ENCODE data around the gene SUN3. TPM values are rescaled to one million over a fixed set of nuclear protein-coding genes. Genes with fewer than 3 reads are reported as not detected.

SUN3 gene
- total RNA-seq, 1 experiment from 2014 or later: not detected

DNA sequence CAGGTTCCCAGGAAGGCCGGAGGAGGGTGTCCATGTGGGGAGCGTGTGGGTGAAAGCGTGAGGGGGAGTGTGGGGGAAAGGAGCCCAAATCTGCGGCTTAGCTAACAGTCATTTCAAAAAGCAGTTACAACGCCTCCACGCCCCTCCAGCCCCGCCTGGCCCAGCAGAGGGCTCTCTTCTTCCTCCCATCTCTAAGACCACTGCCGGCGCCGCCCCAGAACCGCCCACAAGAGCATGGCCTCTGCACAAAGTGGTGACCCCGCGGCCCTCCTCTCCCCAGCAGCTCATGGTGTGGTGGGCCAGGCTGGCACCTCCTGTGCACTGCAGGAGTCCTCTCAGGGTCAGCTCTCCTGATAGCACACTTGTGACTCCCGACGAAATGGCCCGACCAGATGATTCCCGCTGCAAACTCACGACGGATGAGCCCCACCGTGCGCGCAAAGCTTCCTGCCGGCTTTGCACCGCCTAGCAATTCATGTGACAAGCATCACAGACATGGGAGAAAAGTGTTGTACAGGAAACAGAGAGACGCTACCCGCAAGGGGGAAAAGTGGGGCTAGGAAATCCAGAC, 37.1 kb downstream of the SUN3 start (continued):
- TF ChIP-seq, protein P1, sequence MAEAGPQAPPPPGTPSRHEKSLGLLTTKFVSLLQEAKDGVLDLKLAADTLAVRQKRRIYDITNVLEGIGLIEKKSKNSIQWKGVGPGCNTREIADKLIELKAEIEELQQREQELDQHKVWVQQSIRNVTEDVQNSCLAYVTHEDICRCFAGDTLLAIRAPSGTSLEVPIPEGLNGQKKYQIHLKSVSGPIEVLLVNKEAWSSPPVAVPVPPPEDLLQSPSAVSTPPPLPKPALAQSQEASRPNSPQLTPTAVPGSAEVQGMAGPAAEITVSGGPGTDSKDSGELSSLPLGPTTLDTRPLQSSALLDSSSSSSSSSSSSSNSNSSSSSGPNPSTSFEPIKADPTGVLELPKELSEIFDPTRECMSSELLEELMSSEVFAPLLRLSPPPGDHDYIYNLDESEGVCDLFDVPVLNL (CRISPR knock-in tag; IDR thresholded peaks at IDR 0.05; ENCODE audit: borderline replicate concordance, low read depth): no peak
- TF ChIP-seq ARID4B (CRISPR knock-in tag; IDR thresholded peaks at IDR 0.05; ENCODE audit: borderline replicate concordance) (no peak; the same call in 1 of the 2 replicates), SMAD4 (CRISPR knock-in tag; IDR thresholded peaks at IDR 0.05) (no peak), NFYB (CRISPR knock-in tag; conservative IDR thresholded peaks at IDR 0.05; ENCODE audit: low read depth) (no peak), NR2C2 (CRISPR knock-in tag; IDR thresholded peaks at IDR 0.05) (no peak), ATF3 (CRISPR knock-in tag; conservative IDR thresholded peaks at IDR 0.05) (no peak), CTCF (IDR thresholded peaks at IDR 0.05) (no peak), ZNF416 (CRISPR knock-in tag; IDR thresholded peaks at IDR 0.05) (no peak), ESRRA (CRISPR knock-in tag; IDR thresholded peaks at IDR 0.05; ENCODE audit: borderline replicate concordance) (no peak), SOX15 (CRISPR knock-in tag; IDR thresholded peaks at IDR 0.05) (no peak), RORB (CRISPR knock-in tag; IDR thresholded peaks at IDR 0.05) (no peak), USF1 (CRISPR knock-in tag; IDR thresholded peaks at IDR 0.05) (no peak), ZNF423 (CRISPR knock-in tag; IDR thresholded peaks at IDR 0.05) (peak; percentile 87)
- TF ChIP-seq, protein P2, sequence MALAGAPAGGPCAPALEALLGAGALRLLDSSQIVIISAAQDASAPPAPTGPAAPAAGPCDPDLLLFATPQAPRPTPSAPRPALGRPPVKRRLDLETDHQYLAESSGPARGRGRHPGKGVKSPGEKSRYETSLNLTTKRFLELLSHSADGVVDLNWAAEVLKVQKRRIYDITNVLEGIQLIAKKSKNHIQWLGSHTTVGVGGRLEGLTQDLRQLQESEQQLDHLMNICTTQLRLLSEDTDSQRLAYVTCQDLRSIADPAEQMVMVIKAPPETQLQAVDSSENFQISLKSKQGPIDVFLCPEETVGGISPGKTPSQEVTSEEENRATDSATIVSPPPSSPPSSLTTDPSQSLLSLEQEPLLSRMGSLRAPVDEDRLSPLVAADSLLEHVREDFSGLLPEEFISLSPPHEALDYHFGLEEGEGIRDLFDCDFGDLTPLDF (CRISPR knock-in tag; IDR thresholded peaks at IDR 0.05): no peak
- TF ChIP-seq, protein P3, sequence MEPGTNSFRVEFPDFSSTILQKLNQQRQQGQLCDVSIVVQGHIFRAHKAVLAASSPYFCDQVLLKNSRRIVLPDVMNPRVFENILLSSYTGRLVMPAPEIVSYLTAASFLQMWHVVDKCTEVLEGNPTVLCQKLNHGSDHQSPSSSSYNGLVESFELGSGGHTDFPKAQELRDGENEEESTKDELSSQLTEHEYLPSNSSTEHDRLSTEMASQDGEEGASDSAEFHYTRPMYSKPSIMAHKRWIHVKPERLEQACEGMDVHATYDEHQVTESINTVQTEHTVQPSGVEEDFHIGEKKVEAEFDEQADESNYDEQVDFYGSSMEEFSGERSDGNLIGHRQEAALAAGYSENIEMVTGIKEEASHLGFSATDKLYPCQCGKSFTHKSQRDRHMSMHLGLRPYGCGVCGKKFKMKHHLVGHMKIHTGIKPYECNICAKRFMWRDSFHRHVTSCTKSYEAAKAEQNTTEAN (CRISPR knock-in tag; IDR thresholded peaks at IDR 0.05): no peak
- TF ChIP-seq, protein P4, sequence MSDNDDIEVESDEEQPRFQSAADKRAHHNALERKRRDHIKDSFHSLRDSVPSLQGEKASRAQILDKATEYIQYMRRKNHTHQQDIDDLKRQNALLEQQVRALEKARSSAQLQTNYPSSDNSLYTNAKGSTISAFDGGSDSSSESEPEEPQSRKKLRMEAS (CRISPR knock-in tag; IDR thresholded peaks at IDR 0.05): peak; percentile 49; the same call in 1 of the 2 replicates
- TF ChIP-seq, protein P5, sequence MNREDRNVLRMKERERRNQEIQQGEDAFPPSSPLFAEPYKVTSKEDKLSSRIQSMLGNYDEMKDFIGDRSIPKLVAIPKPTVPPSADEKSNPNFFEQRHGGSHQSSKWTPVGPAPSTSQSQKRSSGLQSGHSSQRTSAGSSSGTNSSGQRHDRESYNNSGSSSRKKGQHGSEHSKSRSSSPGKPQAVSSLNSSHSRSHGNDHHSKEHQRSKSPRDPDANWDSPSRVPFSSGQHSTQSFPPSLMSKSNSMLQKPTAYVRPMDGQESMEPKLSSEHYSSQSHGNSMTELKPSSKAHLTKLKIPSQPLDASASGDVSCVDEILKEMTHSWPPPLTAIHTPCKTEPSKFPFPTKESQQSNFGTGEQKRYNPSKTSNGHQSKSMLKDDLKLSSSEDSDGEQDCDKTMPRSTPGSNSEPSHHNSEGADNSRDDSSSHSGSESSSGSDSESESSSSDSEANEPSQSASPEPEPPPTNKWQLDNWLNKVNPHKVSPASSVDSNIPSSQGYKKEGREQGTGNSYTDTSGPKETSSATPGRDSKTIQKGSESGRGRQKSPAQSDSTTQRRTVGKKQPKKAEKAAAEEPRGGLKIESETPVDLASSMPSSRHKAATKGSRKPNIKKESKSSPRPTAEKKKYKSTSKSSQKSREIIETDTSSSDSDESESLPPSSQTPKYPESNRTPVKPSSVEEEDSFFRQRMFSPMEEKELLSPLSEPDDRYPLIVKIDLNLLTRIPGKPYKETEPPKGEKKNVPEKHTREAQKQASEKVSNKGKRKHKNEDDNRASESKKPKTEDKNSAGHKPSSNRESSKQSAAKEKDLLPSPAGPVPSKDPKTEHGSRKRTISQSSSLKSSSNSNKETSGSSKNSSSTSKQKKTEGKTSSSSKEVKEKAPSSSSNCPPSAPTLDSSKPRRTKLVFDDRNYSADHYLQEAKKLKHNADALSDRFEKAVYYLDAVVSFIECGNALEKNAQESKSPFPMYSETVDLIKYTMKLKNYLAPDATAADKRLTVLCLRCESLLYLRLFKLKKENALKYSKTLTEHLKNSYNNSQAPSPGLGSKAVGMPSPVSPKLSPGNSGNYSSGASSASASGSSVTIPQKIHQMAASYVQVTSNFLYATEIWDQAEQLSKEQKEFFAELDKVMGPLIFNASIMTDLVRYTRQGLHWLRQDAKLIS (CRISPR knock-in tag; IDR thresholded peaks at IDR 0.05; ENCODE audit: borderline replicate concordance): no peak
- TF ChIP-seq, protein P6, sequence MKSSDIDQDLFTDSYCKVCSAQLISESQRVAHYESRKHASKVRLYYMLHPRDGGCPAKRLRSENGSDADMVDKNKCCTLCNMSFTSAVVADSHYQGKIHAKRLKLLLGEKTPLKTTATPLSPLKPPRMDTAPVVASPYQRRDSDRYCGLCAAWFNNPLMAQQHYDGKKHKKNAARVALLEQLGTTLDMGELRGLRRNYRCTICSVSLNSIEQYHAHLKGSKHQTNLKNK (CRISPR knock-in tag; IDR thresholded peaks at IDR 0.05): no peak
- TF ChIP-seq, protein P7, sequence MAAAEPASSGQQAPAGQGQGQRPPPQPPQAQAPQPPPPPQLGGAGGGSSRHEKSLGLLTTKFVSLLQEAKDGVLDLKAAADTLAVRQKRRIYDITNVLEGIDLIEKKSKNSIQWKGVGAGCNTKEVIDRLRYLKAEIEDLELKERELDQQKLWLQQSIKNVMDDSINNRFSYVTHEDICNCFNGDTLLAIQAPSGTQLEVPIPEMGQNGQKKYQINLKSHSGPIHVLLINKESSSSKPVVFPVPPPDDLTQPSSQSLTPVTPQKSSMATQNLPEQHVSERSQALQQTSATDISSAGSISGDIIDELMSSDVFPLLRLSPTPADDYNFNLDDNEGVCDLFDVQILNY (CRISPR knock-in tag; IDR thresholded peaks at IDR 0.05): no peak
